Ovary (tissue), 9 donors: ENCODE results near the gene TEX261. TPM values are rescaled to one million over a fixed set of nuclear protein-coding genes. Genes with fewer than 3 reads are reported as not detected.

Source experiments
- DNase-seq, 5 donors: peaks; one replicate each; pipeline ENCODE4 v3.0.0-alpha.2; 2019 to 2020
- H3K27ac ChIP-seq, 2 donors: fragments of 200-600 bp; one replicate each; pipeline versions ENCODE4 v1.5.1 to v1.8.0; 2019 to 2022
- H3K27me3 ChIP-seq: fragments of 200-600 bp; one replicate; pipeline ENCODE4 v1.8.0; 2022
- H3K36me3 ChIP-seq: fragments of 200-600 bp; sonication (generic); one replicate; pipeline ENCODE4 v1.5.1; 2019
- H3K4me1 ChIP-seq: one replicate; pipeline ENCODE4 v1.8.1; 2013; ENCODE audit warnings: mild to moderate bottlenecking, moderate library complexity; ENCODE audit not compliant: insufficient read depth
- H3K4me3 ChIP-seq: fragments of 200-600 bp; sonication (generic); one replicate; pipeline ENCODE4 v1.5.1; 2017
- H3K9me3 ChIP-seq, 2 donors: fragments of 200-600 bp in 1 of 2; sonication (generic) in 1 of 2; one replicate each; pipeline versions ENCODE4 v1.5.1 to v1.8.1; 2013 to 2019; ENCODE audit warnings: mild to moderate bottlenecking in 1 of 2, moderate library complexity in 1 of 2
- CTCF ChIP-seq, 3 donors: fragments of 450-650 bp in 2 of 3; fragments of 200-600 bp in 1 of 3; IDR thresholded peaks; one replicate each; pipeline versions ENCODE4 v1.5.1 to v1.8.0; 2016 to 2022; ENCODE audit warnings: antibody characterized with exemption in 3 of 3, mild to moderate bottlenecking in 1 of 3
- EP300 ChIP-seq: sonication (generic); formaldehyde crosslinking; IDR thresholded peaks from one replicate; pipeline ENCODE4 v1.6.1; 2017; ENCODE audit warnings: antibody characterized with exemption
- POLR2A ChIP-seq: fragments of 450-650 bp; IDR thresholded peaks from one replicate; pipeline ENCODE4 v1.6.1; 2017; ENCODE audit warnings: antibody characterized with exemption, mild to moderate bottlenecking, moderate library complexity
- WGBS, 3 donors: extraction: QIAGEN DNeasy Blood & Tissue Kit in 1 of 3; methylation state at CpG; one replicate each; pipeline versions ENCODE4 v1.1.5 to v1.1.7; 2013 to 2017; 5-methylcytosine and 5-hydroxymethylcytosine counted together
- intact Hi-C, 4 donors: fragments of 100-400 bp; cut with DNase I; formaldehyde crosslinking; loops; one replicate each; pipeline versions ENCODE4 v1.11.0 to v1.15.1; 2022 to 2023
- polyA plus RNA-seq, 2 donors: library from polyadenylated mRNA; stranded (reverse); fragments of 200-250 nt in 1 of 2; fragments of 350-450 nt in 1 of 2; fragmentation: Illumina TruSeq in 1 of 2; extraction: RNeasy Lipid Tissue Mini Kit (QIAGEN cat#74804) in 1 of 2; gene quantifications; one replicate each; pipeline ENCODE4 v1.2.3, GENCODE V29; 2013 to 2014
- total RNA-seq, 7 donors: library from RNA; depleted of rRNA in 2 of 7; stranded (reverse); fragments of >200 nt in 2 of 7; fragmentation: NEBNext Ultra II Directional in 3 of 7; extraction: Animal tissue kit (Norgen Biotek cat#: 25700) in 3 of 7; gene quantifications; one replicate each; pipeline versions ENCODE4 v1.1.0 to v1.2.4, GENCODE V29; 2016 to 2023
- donor health status: DM: no; HTN: no; CAD: no; lungs with moderate emphysema.
- donor health status: DM: no; HTN: no; CAD: no.
- donor health status: Bipolar disorder and iron deficiency.
- donor health status: DM: yes; HTN: yes; CAD: no.
- donor health status: DM: no; HTN: no; CAD: no.
- donor health status: DM: yes; HTN: yes; CAD: no.

The TEX261 gene
- total and polyA plus RNA-seq, 9 donors: 21.6 to 132 (median 57.3) TPM

- no peaks in the 10 kb centered on the region for H3K36me3 ChIP-seq
- H3K27ac ChIP-seq: no peak overlapping the region
- WGBS, 3 donors: 23 to 46% (median 40%) methylated on average over 31 to 32 of the region's 32 CpGs
- H3K27me3 ChIP-seq: no peaks in the 10 kb centered on the region
- H3K9me3 ChIP-seq: no peaks in the 10 kb centered on the region
- H3K4me3 ChIP-seq: no peak overlapping the region
- TF ChIP-seq CTCF (IDR thresholded peaks at IDR 0.05): peak; percentile 39 to 50 (median 42)
- TF ChIP-seq EP300: no peak
- intact Hi-C loops: loop anchor here in 1 of 4 donors (5.0 kb wide), 1 partner anchor 83 kb away; the partner anchor contains the start of gene NAGK
- no peaks in the 10 kb centered on the region for H3K4me1 ChIP-seq
- DNase-seq: peak; percentile 45 to 72 (median 57)
These were observed 9.9 kb downstream of the TEX261 start for GRCh38 chr2:70984576-70985282.

- H3K27me3 ChIP-seq: no peaks in the 10 kb centered on the region
- WGBS, 3 donors: 84 to 89% (median 85%) methylated on average over 3 of the region's 3 CpGs
- H3K4me1 ChIP-seq: no peaks in the 10 kb centered on the region
- intact Hi-C loops: loop anchor here in 1 of 4 donors (5.0 kb wide), 1 partner anchor 83 kb away; the partner anchor contains the start of gene NAGK
- no peak overlapping the region for H3K4me3 ChIP-seq
- H3K27ac ChIP-seq: no peak overlapping the region
- H3K9me3 ChIP-seq: no peaks in the 10 kb centered on the region
- H3K36me3 ChIP-seq: no peaks in the 10 kb centered on the region
- DNase-seq: peak in 1 of 5 donors; percentile 7
- no peak for TF ChIP-seq EP300
- no peak for TF ChIP-seq CTCF (IDR thresholded peaks at IDR 0.05)
- TF ChIP-seq POLR2A: no peak
These were observed 10.5 kb downstream of the TEX261 start for GRCh38 chr2:70984228-70984575.

- Histone ChIP-seq H3K9me3 (no peaks in the 10 kb centered on the region), H3K4me1 (no peaks in the 10 kb centered on the region), H3K36me3 (no peaks in the 10 kb centered on the region), H3K27ac (no peak overlapping the region), H3K27me3 (no peaks in the 10 kb centered on the region), H3K4me3 (no peak overlapping the region)
- intact Hi-C loops: loop anchor here in 1 of 4 donors (5.0 kb wide), 1 partner anchor 84 kb away; the partner anchor contains the start of gene NAGK
- peak in 2 of 5 donors; percentile 6 to 9 for DNase-seq
- WGBS, 3 donors: 81 to 90% (median 85%) methylated on average over 8 of the region's 8 CpGs
- no peak for TF ChIP-seq EP300
- TF ChIP-seq POLR2A: no peak
- TF ChIP-seq CTCF (IDR thresholded peaks at IDR 0.05): no peak
These were observed 11.0 kb downstream of the TEX261 start for GRCh38 chr2:70983506-70984227.

- Histone ChIP-seq H3K27ac (no peak overlapping the region), H3K9me3 (no peaks in the 10 kb centered on the region), H3K36me3 (no peaks in the 10 kb centered on the region), H3K4me3 (no peak overlapping the region), H3K4me1 (no peaks in the 10 kb centered on the region), H3K27me3 (no peaks in the 10 kb centered on the region)
- WGBS, 3 donors: 88 to 92% (median 91%) methylated on average over 3 of the region's 3 CpGs
- intact Hi-C loops: loop anchor here in 1 of 4 donors (5.0 kb wide), 1 partner anchor 84 kb away; the partner anchor contains the start of gene NAGK
- TF ChIP-seq CTCF (IDR thresholded peaks at IDR 0.05): no peak
- peak in 1 of 5 donors; percentile 3 for DNase-seq
These were observed 11.7 kb downstream of the TEX261 start for GRCh38 chr2:70982971-70983370.
